PC-3 (cell line): ENCODE measurements around the gene HIBCH.

Experiments used
- CTCF ChIP-seq: fragments of 300-600 bp; sonication (generic); conservative IDR thresholded peaks from 2 replicates; pipeline ENCODE4 v1.5.1; 2017; ENCODE audit warnings: antibody characterized with exemption, low read depth, mild to moderate bottlenecking, low read length
- EZH2phosphoT487 ChIP-seq: fragments of 300-600 bp; sonication (generic); IDR thresholded peaks from 2 replicates; pipeline ENCODE4 v1.6.1; 2018; ENCODE audit warnings: mild to moderate bottlenecking, antibody characterized with exemption, low read length, borderline replicate concordance

- no peak for TF ChIP-seq CTCF
- no peak for TF ChIP-seq EZH2phosphoT487
These were observed 11.6 kb downstream of the HIBCH start for GRCh38 chr2:190308031-190308430.
